ENCODE data around the gene MYH11. TPM values are rescaled to one million over a fixed set of nuclear protein-coding genes. Genes with fewer than 3 reads are reported as not detected.

MYH11 gene
- total and polyA plus RNA-seq, 2 experiments from 2014 or later = 1.6 to 5.9 TPM

- TF ChIP-seq, protein P1, sequence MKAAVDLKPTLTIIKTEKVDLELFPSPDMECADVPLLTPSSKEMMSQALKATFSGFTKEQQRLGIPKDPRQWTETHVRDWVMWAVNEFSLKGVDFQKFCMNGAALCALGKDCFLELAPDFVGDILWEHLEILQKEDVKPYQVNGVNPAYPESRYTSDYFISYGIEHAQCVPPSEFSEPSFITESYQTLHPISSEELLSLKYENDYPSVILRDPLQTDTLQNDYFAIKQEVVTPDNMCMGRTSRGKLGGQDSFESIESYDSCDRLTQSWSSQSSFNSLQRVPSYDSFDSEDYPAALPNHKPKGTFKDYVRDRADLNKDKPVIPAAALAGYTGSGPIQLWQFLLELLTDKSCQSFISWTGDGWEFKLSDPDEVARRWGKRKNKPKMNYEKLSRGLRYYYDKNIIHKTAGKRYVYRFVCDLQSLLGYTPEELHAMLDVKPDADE (IDR thresholded peaks at IDR 0.05) = no peak
- TF ChIP-seq POLR2AphosphoS5 (IDR thresholded peaks at IDR 0.05; ENCODE audit: low read depth) = no peak
- no peak for TF ChIP-seq ZNF331 (CRISPR knock-in tag; IDR thresholded peaks at IDR 0.05; ENCODE audit: low read depth)
- TF ChIP-seq CREB1 (CRISPR knock-in tag; IDR thresholded peaks at IDR 0.05; ENCODE audit: low read depth) = no peak
- no peak for TF ChIP-seq EZH2phosphoT487 (IDR thresholded peaks at IDR 0.05; ENCODE audit: unreplicated experiment)
These were observed 203.6 kb downstream of the MYH11 start (continued) for GRCh38 chr16:15653227-15653626.

Small RNA genes lying within 50 kb of the gene (small RNA-seq; reads per million reads assigned to genes)
- not detected for gene RNU6-213P (ENCODE audit: low replicate concordance)

Other genes with a start within 250 kb of the MYH11 start
- gene MARF1, start 213.9 kb downstream of the MYH11 start, total RNA-seq (2014; rRNA removed; shearing (Covaris generic)) = 11.0 and 16.0 TPM in 2 replicates
- 7.0 and 8.3 TPM in 2 replicates for gene MARF1, start 213.9 kb downstream of the MYH11 start, polyA plus RNA-seq (2016; fragmentation: Nextera tagmentation; extraction: Ambion mirVana)
- 22.9 and 28.7 TPM in 2 replicates for gene NDE1, start 206.8 kb downstream of the MYH11 start, total RNA-seq (2014; rRNA removed; shearing (Covaris generic))
- 11.1 and 13.0 TPM in 2 replicates for gene NDE1, start 206.8 kb downstream of the MYH11 start, polyA plus RNA-seq (2016; fragmentation: Nextera tagmentation; extraction: Ambion mirVana)
- 63.0 and 70.9 TPM in 2 replicates for gene CEP20, start 31.6 kb upstream of the MYH11 start, total RNA-seq (2014; rRNA removed; shearing (Covaris generic))
- 50.2 and 60.2 TPM in 2 replicates for gene CEP20, start 31.6 kb upstream of the MYH11 start, polyA plus RNA-seq (2016; fragmentation: Nextera tagmentation; extraction: Ambion mirVana)
- gene ABCC1, start 92.6 kb upstream of the MYH11 start, total RNA-seq (2014; rRNA removed; shearing (Covaris generic)) = 46.6 and 48.2 TPM in 2 replicates
- 11.0 and 12.6 TPM in 2 replicates for gene ABCC1, start 92.6 kb upstream of the MYH11 start, polyA plus RNA-seq (2016; fragmentation: Nextera tagmentation; extraction: Ambion mirVana)